WTC11 (cell line): Measurements from ENCODE around the gene RIPK3. TPM values are rescaled to one million over a fixed set of nuclear protein-coding genes. Genes with fewer than 3 reads are reported as not detected.

Source experiments
- ATAC-seq: fragments of 200-7000 bp; cut with Tn5 transposase; 2 replicates; pipeline ENCODE4 v1.10.0; 2021; ENCODE audit warnings: mild to moderate bottlenecking, moderate library complexity
- CTCF ChIA-PET: fragments of 300-600 bp; sonication (Branson Sonifier 250); formaldehyde crosslinking; loops from one replicate; lab custom pipeline; 2021; ENCODE audit warnings: antibody characterized with exemption; lab: Charles Lee
- POLR2A ChIA-PET: fragments of 350-600 bp; sonication (Branson Sonifier 250); formaldehyde crosslinking; loops from one replicate; lab custom pipeline; 2021; ENCODE audit warnings: antibody characterized with exemption; lab: Charles Lee
- DNase-seq: peaks from one replicate; pipeline ENCODE4 v3.0.0; 2021; ENCODE audit warnings: low spot score
- H3K27ac Mint-ChIP-seq: 2 replicates; pipeline ENCODE4 v1.8.0; 2021; ENCODE audit warnings: mixed read lengths
- H3K27me3 Mint-ChIP-seq: 2 replicates; pipeline ENCODE4 v1.8.0; 2021; ENCODE audit warnings: low read depth, mild to moderate bottlenecking, moderate library complexity, mixed read lengths
- H3K36me3 Mint-ChIP-seq: 2 replicates; pipeline ENCODE4 v1.8.0; 2021; ENCODE audit warnings: mixed read lengths
- H3K4me1 Mint-ChIP-seq: 2 replicates; pipeline ENCODE4 v1.8.0; 2022; ENCODE audit warnings: mixed read lengths
- H3K4me3 Mint-ChIP-seq: 2 replicates; pipeline ENCODE4 v1.8.0; 2021; ENCODE audit warnings: mild to moderate bottlenecking, moderate library complexity, mixed read lengths
- H3K9me3 Mint-ChIP-seq: 2 replicates; pipeline ENCODE4 v1.8.0; 2021; ENCODE audit warnings: mixed read lengths
- AR ChIP-seq: fragments of 250-450 bp; sonication (Bioruptor Pico); IDR thresholded peaks from 2 replicates; pipeline ENCODE4 v1.9.0; 2021; ENCODE audit warnings: mild to moderate bottlenecking
- ATF3 ChIP-seq: sonication (generic); formaldehyde crosslinking; conservative IDR thresholded peaks from 2 replicates; pipeline ENCODE4 v1.8.1; 2022; ENCODE audit warnings: mild to moderate bottlenecking, missing genetic modification reagents
- CDX4 ChIP-seq: fragments of 250-450 bp; sonication (Bioruptor Pico); IDR thresholded peaks from 2 replicates; pipeline ENCODE4 v1.9.0; 2021; ENCODE audit warnings: moderate library complexity, mild to moderate bottlenecking, inconsistent platforms, borderline replicate concordance
- CREB1 ChIP-seq: sonication (generic); formaldehyde crosslinking; IDR thresholded peaks from 2 replicates; pipeline ENCODE4 v1.8.0; 2023; ENCODE audit warnings: mild to moderate bottlenecking, missing genetic modification reagents
- CREM ChIP-seq: sonication (generic); formaldehyde crosslinking; IDR thresholded peaks from 2 replicates; pipeline ENCODE4 v1.8.1; 2022; ENCODE audit warnings: mild to moderate bottlenecking, missing genetic modification reagents, moderate library complexity
- E2F1 ChIP-seq: sonication (generic); formaldehyde crosslinking; IDR thresholded peaks from 2 replicates; pipeline ENCODE4 v1.8.0; 2022; ENCODE audit warnings: mild to moderate bottlenecking, missing genetic modification reagents
- E2F4 ChIP-seq: sonication (generic); formaldehyde crosslinking; IDR thresholded peaks from 2 replicates; pipeline ENCODE4 v1.8.1; 2022; ENCODE audit warnings: low read depth, mild to moderate bottlenecking, moderate library complexity, missing genetic modification reagents, borderline replicate concordance
- E2F5 ChIP-seq: sonication (generic); formaldehyde crosslinking; IDR thresholded peaks from 2 replicates; pipeline ENCODE4 v1.8.1; 2022; ENCODE audit warnings: mild to moderate bottlenecking, moderate library complexity, missing genetic modification reagents
- FOXP1 ChIP-seq: sonication (generic); formaldehyde crosslinking; IDR thresholded peaks from 2 replicates; pipeline ENCODE4 v1.8.0; 2022; ENCODE audit warnings: missing genetic modification reagents, mild to moderate bottlenecking, moderate library complexity, borderline replicate concordance
- IRF1 ChIP-seq: sonication (generic); formaldehyde crosslinking; IDR thresholded peaks from 2 replicates; pipeline ENCODE4 v1.8.0; 2023; ENCODE audit warnings: missing genetic modification reagents
- JUN ChIP-seq: sonication (generic); formaldehyde crosslinking; IDR thresholded peaks from 2 replicates; pipeline ENCODE4 v1.8.0; 2023; ENCODE audit warnings: mild to moderate bottlenecking, missing genetic modification reagents
- KAT7 ChIP-seq: sonication (generic); formaldehyde crosslinking; IDR thresholded peaks from 2 replicates; pipeline ENCODE4 v1.8.1; 2023; ENCODE audit warnings: missing genetic modification reagents, mild to moderate bottlenecking, borderline replicate concordance
- MXD4 ChIP-seq: fragments of 250-450 bp; sonication (Bioruptor Pico); IDR thresholded peaks from 2 replicates; pipeline ENCODE4 v1.8.0; 2021; ENCODE audit warnings: mild to moderate bottlenecking, moderate library complexity, borderline replicate concordance
- NFYB ChIP-seq: sonication (generic); formaldehyde crosslinking; conservative IDR thresholded peaks from 2 replicates; pipeline ENCODE4 v1.8.0; 2022; ENCODE audit warnings: low read depth, missing genetic modification reagents
- NR1H2 ChIP-seq: sonication (generic); formaldehyde crosslinking; IDR thresholded peaks from 2 replicates; pipeline ENCODE4 v1.9.0; 2021; ENCODE audit warnings: mild to moderate bottlenecking, moderate library complexity, missing genetic modification reagents
- RELA ChIP-seq: sonication (generic); formaldehyde crosslinking; IDR thresholded peaks from 2 replicates; pipeline ENCODE4 v1.8.1; 2022; ENCODE audit warnings: missing genetic modification reagents, mild to moderate bottlenecking, borderline replicate concordance
- SMAD4 ChIP-seq: sonication (generic); formaldehyde crosslinking; IDR thresholded peaks from 2 replicates; pipeline ENCODE4 v1.8.0; 2022; ENCODE audit warnings: mild to moderate bottlenecking, missing genetic modification reagents
- SOX15 ChIP-seq: fragments of 250-450 bp; sonication (Bioruptor Pico); IDR thresholded peaks from 2 replicates; pipeline ENCODE4 v1.9.0; 2021; ENCODE audit warnings: mild to moderate bottlenecking
- TP53 ChIP-seq: sonication (generic); formaldehyde crosslinking; IDR thresholded peaks from 2 replicates; pipeline ENCODE4 v1.8.1; 2023; ENCODE audit warnings: mild to moderate bottlenecking, missing genetic modification reagents
- ZNF281 ChIP-seq: sonication (generic); formaldehyde crosslinking; IDR thresholded peaks from 2 replicates; pipeline ENCODE4 v1.8.0; 2023; ENCODE audit warnings: mild to moderate bottlenecking, missing genetic modification reagents
- ZNF423 ChIP-seq: fragments of 250-450 bp; sonication (Bioruptor Pico); IDR thresholded peaks from 2 replicates; pipeline ENCODE4 v2.1.2; 2022; ENCODE audit warnings: mild to moderate bottlenecking, moderate library complexity
- ZNF671 ChIP-seq: fragments of 250-450 bp; sonication (Bioruptor Pico); IDR thresholded peaks from 2 replicates; pipeline ENCODE4 v1.8.0; 2021; ENCODE audit warnings: mild to moderate bottlenecking
- total RNA-seq: library from RNA; stranded (reverse); gene quantifications from 3 replicates; pipeline ENCODE4 v1.2.3, GENCODE V29; 2021

Gene RIPK3
- total RNA-seq, 1 experiment from 2014 or later = 0.83 TPM

GRCh38 chr14:24324024-24324423 lies 15.8 kb downstream of the RIPK3 start:
- no peak overlapping the region for H3K27ac Mint-ChIP-seq
- no peak for TF ChIP-seq MXD4 (CRISPR knock-in tag)
- TF ChIP-seq NR1H2 (CRISPR knock-in tag) = no peak
- TF ChIP-seq IRF1 (CRISPR knock-in tag) = no peak
- TF ChIP-seq ZNF423 (CRISPR knock-in tag) = no peak
- no peak for TF ChIP-seq AR
- no peak for TF ChIP-seq E2F5 (CRISPR knock-in tag)
- TF ChIP-seq ZNF281 (CRISPR knock-in tag) = no peak
- no peak for TF ChIP-seq RELA (CRISPR knock-in tag)
- no peak for TF ChIP-seq E2F1
- TF ChIP-seq SMAD4 (CRISPR knock-in tag) = no peak
- no peak for TF ChIP-seq SOX15 (CRISPR knock-in tag)
- TF ChIP-seq CREB1 (CRISPR knock-in tag) = no peak
- no peak for TF ChIP-seq NFYB (CRISPR knock-in tag)
- no peak for TF ChIP-seq E2F4 (CRISPR knock-in tag)
- TF ChIP-seq TP53 (CRISPR knock-in tag) = no peak
- no peak for TF ChIP-seq FOXP1 (CRISPR knock-in tag)
- DNase-seq (no peak), ATAC-seq (no peak)
- ChIA-PET CTCF (interaction anchor here (0.9 to 3.9 kb wide), 5 partner anchors 9 to 113 kb away, joined by 3 to 22 read pairs (median 18); partner anchors contain the start of gene CIDEB), POLR2A (no interaction called here)
- no peaks in the 10 kb centered on the region for H3K9me3 Mint-ChIP-seq
- peaks cover 73% of the 10 kb centered on the region for H3K27me3 Mint-ChIP-seq
- H3K4me1 Mint-ChIP-seq = no peaks in the 10 kb centered on the region; the same call in 1 of the 2 replicates
- no peaks in the 10 kb centered on the region for H3K36me3 Mint-ChIP-seq
- no peak overlapping the region for H3K4me3 Mint-ChIP-seq

- H3K27ac Mint-ChIP-seq = no peak overlapping the region
- H3K4me3 Mint-ChIP-seq = no peak overlapping the region
- H3K36me3 Mint-ChIP-seq = no peaks in the 10 kb centered on the region
- ATAC-seq (no peak), DNase-seq (no peak)
- ChIA-PET POLR2A (no interaction called here), CTCF (interaction anchor here (0.9 to 3.9 kb wide), 5 partner anchors 10 to 114 kb away, joined by 3 to 22 read pairs (median 18); partner anchors contain the start of gene CIDEB)
- peaks cover 73% of the 10 kb centered on the region for H3K27me3 Mint-ChIP-seq
- no peaks in the 10 kb centered on the region for H3K9me3 Mint-ChIP-seq
- no peaks in the 10 kb centered on the region; the same call in 1 of the 2 replicates for H3K4me1 Mint-ChIP-seq
- no peak for TF ChIP-seq CDX4 (CRISPR knock-in tag)
- TF ChIP-seq NFYB (CRISPR knock-in tag) = no peak
- TF ChIP-seq JUN (CRISPR knock-in tag) = no peak
- no peak for TF ChIP-seq E2F5 (CRISPR knock-in tag)
- TF ChIP-seq ATF3 = no peak
- TF ChIP-seq CREM (CRISPR knock-in tag) = no peak
- TF ChIP-seq KAT7 = no peak
- no peak for TF ChIP-seq ZNF671
Measured at GRCh38 chr14:24323341-24323740, 16.4 kb downstream of the RIPK3 start.
